Nephron progenitor cell (in vitro differentiated cells): ENCODE results near the gene LLGL2.

Experiments
- DNase-seq: peaks from one replicate; pipeline ENCODE4 v3.0.0; 2021
- H3K27ac Mint-ChIP-seq: 2 replicates; pipeline ENCODE4 v1.8.0; 2021; ENCODE audit warnings: mild to moderate bottlenecking, moderate library complexity, mixed read lengths
- H3K27me3 Mint-ChIP-seq: 2 replicates; pipeline ENCODE4 v1.8.0; 2021; ENCODE audit warnings: mild to moderate bottlenecking, low read depth, mixed read lengths; ENCODE audit not compliant: poor library complexity
- H3K36me3 Mint-ChIP-seq: 2 replicates; pipeline ENCODE4 v1.8.0; 2021; ENCODE audit warnings: low read depth, mixed read lengths
- H3K4me1 Mint-ChIP-seq: 2 replicates; pipeline ENCODE4 v1.8.0; 2021; ENCODE audit warnings: mixed read lengths
- H3K4me3 Mint-ChIP-seq: 2 replicates; pipeline ENCODE4 v1.8.0; 2021; ENCODE audit warnings: mild to moderate bottlenecking, moderate library complexity, mixed read lengths
- H3K9me3 Mint-ChIP-seq: 2 replicates; pipeline ENCODE4 v1.8.0; 2021; ENCODE audit warnings: mild to moderate bottlenecking, moderate library complexity, mixed read lengths
- TF ChIP-seq, protein P1 (sequence below): fragments of 200-600 bp; sonication (generic); IDR thresholded peaks from 2 replicates; pipeline ENCODE4 v1.5.0; 2021; ENCODE audit warnings: antibody characterized with exemption

Gene LLGL2

DNA sequence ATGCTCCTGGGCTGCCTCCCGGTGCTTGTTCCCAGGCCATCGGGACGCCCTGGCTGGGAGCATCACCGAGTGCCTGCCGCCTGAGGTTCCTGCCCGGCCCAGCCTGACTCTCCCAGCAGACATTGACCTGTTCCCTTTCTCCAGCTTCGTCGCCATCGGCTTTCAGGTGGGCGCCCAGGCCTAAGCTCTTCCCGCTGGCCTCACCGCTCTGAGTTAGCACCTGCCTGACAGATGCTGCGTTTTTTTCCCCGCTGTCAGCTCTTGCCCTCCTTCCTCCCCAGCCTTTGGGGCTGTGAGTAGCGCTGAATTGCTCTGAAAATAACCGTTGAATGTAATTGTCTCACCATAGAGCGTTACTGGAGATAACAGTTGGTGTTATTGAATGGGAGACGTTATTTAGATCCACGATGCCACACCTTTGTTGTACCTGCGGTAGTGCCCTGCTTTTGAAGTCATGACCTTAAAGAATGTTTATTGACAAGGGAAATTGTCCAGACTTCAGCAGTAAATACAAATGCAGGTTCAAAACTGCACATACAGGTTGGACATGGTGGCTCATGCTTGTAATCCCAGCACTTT, 86.4 kb downstream of the LLGL2 start:
- H3K4me1 Mint-ChIP-seq, result no peaks in the 10 kb centered on the region

GRCh38 chr17:75612906-75613626, 87.6 kb downstream of the LLGL2 start:
- H3K4me3 Mint-ChIP-seq, result no peak overlapping the region
- peaks cover 12% of the 10 kb centered on the region for H3K27me3 Mint-ChIP-seq
- TF ChIP-seq, protein P1, sequence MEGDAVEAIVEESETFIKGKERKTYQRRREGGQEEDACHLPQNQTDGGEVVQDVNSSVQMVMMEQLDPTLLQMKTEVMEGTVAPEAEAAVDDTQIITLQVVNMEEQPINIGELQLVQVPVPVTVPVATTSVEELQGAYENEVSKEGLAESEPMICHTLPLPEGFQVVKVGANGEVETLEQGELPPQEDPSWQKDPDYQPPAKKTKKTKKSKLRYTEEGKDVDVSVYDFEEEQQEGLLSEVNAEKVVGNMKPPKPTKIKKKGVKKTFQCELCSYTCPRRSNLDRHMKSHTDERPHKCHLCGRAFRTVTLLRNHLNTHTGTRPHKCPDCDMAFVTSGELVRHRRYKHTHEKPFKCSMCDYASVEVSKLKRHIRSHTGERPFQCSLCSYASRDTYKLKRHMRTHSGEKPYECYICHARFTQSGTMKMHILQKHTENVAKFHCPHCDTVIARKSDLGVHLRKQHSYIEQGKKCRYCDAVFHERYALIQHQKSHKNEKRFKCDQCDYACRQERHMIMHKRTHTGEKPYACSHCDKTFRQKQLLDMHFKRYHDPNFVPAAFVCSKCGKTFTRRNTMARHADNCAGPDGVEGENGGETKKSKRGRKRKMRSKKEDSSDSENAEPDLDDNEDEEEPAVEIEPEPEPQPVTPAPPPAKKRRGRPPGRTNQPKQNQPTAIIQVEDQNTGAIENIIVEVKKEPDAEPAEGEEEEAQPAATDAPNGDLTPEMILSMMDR, result no peak
- H3K27ac Mint-ChIP-seq, result no peak overlapping the region
- DNase-seq, result no peak
- H3K36me3 Mint-ChIP-seq, result no peaks in the 10 kb centered on the region
- H3K4me1 Mint-ChIP-seq, result no peaks in the 10 kb centered on the region
- no peaks in the 10 kb centered on the region for H3K9me3 Mint-ChIP-seq

More for the DNA sequence above, 86.4 kb downstream of the LLGL2 start:
- no peak overlapping the region for H3K27ac Mint-ChIP-seq
- H3K27me3 Mint-ChIP-seq, result peaks cover 12% of the 10 kb centered on the region
- H3K36me3 Mint-ChIP-seq, result no peaks in the 10 kb centered on the region
- no peaks in the 10 kb centered on the region for H3K9me3 Mint-ChIP-seq
- TF ChIP-seq, protein P1, result no peak
- no peak for DNase-seq
- no peak overlapping the region for H3K4me3 Mint-ChIP-seq

- Mint-ChIP-seq H3K4me3 (no peak overlapping the region), H3K9me3 (no peaks in the 10 kb centered on the region), H3K36me3 (no peaks in the 10 kb centered on the region), H3K27me3 (peaks cover 12% of the 10 kb centered on the region), H3K27ac (no peak overlapping the region), H3K4me1 (no peaks in the 10 kb centered on the region)
- DNase-seq, result peak; percentile 33
- TF ChIP-seq, protein P1, result no peak
Observed at GRCh38 chr17:75614006-75614405, 88.5 kb downstream of the LLGL2 start.

- DNase-seq, result no peak
- H3K27ac Mint-ChIP-seq, result no peak overlapping the region
- H3K4me1 Mint-ChIP-seq, result no peaks in the 10 kb centered on the region
- TF ChIP-seq, protein P1, result no peak
- no peaks in the 10 kb centered on the region for H3K9me3 Mint-ChIP-seq
- H3K36me3 Mint-ChIP-seq, result no peaks in the 10 kb centered on the region
- peaks cover 12% of the 10 kb centered on the region for H3K27me3 Mint-ChIP-seq
- no peak overlapping the region for H3K4me3 Mint-ChIP-seq
Observed at GRCh38 chr17:75614556-75615270, 89.2 kb downstream of the LLGL2 start.

DNA sequence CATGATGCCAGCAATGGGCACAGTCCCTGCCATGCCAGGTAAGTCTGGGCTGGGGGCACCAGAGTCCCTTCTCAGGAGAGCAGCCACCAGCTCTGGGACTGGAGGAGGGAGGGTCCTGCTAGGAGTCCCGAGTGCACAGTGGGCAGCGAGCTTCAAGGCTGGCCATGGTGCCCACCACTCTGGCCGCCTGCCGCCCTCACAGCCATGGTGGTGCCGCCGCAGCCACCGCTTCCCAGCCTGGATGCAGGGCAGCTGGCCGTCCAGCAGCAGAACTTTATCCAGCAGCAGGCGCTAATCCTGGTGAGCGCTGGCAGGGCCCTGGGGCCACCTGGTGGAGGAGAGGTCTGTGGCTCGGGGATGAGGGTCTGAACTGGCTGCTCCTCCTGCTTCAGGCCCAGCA, 89.8 kb downstream of the LLGL2 start:
- H3K4me3 Mint-ChIP-seq, result no peak overlapping the region
- no peak overlapping the region for H3K27ac Mint-ChIP-seq
- TF ChIP-seq, protein P1, result no peak
- no peaks in the 10 kb centered on the region for H3K4me1 Mint-ChIP-seq
- H3K36me3 Mint-ChIP-seq, result no peaks in the 10 kb centered on the region
- H3K27me3 Mint-ChIP-seq, result peaks cover 11% of the 10 kb centered on the region
- no peaks in the 10 kb centered on the region for H3K9me3 Mint-ChIP-seq
- DNase-seq, result no peak
